ENCODE results near the gene DGLUCY. TPM values are rescaled to one million over a fixed set of nuclear protein-coding genes. Genes with fewer than 3 reads are reported as not detected.

The DGLUCY gene
- total RNA-seq, 1 experiment from 2014 or later, result 54.8 TPM

DNA sequence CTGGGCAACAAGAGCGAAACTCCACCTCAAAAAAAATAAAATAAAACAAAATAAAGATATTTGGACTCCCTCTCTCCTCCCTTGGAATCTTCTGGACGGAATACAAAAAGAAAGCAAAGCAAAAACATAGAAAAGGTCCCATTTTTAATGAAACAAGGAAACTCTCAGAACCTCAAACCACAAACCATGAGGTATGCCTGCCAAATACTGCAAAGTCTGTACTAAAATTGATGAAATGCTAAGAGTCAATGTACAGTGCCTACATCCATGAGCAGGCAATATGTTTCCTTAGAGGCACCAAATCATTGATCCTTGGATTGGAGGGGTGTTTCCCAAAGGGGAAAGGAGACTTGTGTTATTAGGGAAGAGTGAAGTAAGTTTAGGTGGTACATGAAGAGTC lies 45.2 kb upstream of the DGLUCY start:
- intact Hi-C loops (cut with micrococcal nuclease; ENCODE audit: unreplicated experiment), result no loop called here
- Histone ChIP-seq H3K9me3 (0 out of 2 replicates have a peak, but pooled peaks cover 5% of the 10 kb centered on the region), H3K27me3 (replicated peaks; ENCODE audit: control insufficient read depth, insufficient read depth, low read length) (no peaks in the 10 kb centered on the region), H3K4me1 (no peaks in the 10 kb centered on the region), H3K36me3 (ENCODE audit: control insufficient read depth, insufficient read depth, low read length) (no peaks in the 10 kb centered on the region), H3K4me3 (ENCODE audit: low read depth, low read length) (no peak overlapping the region)
- Mint-ChIP-seq H3K27me3 (ENCODE audit: insufficient read depth, unreplicated experiment) (no peaks in the 10 kb centered on the region), H3K9me3 (ENCODE audit: unreplicated experiment) (no peaks in the 10 kb centered on the region), H3K36me3 (ENCODE audit: insufficient read depth, unreplicated experiment) (no peaks in the 10 kb centered on the region), H3K4me1 (ENCODE audit: low read depth, unreplicated experiment) (no peaks in the 10 kb centered on the region), H3K4me3 (ENCODE audit: unreplicated experiment) (no peak overlapping the region), H3K27ac (ENCODE audit: unreplicated experiment) (no peak overlapping the region)
- CTCF ChIA-PET, result no interaction called here
- no peak for TF ChIP-seq CTCF (IDR thresholded peaks at IDR 0.05; ENCODE audit: insufficient read depth in 1 of 2, low read depth in 1 of 2, low read length in 1 of 2, severe bottlenecking in 1 of 2, unreplicated experiment in 1 of 2)
- BruUV-seq (replicated peaks), result no TSS peak
- no peak for DNase-seq
- POLR2A ChIA-PET, result no interaction called here

DNA sequence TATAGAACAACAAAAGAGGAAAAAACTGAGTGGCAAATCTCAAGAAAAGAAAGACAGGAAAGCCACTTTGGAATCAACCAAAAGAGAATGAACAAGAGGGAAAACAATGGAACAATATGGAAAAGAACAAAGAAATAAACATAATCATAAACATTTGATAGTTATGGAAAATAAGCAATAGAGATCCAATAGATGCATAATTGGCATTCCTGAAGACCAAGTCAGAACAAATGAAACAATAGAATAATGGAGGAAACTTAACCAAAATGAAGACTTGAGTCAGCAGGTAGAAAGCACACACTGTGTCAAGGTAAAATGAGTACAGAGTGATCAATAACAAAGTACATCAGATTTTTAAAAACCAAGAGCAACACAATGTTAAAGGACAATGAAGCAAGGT lies 43.3 kb upstream of the DGLUCY start:
- Mint-ChIP-seq H3K4me3 (ENCODE audit: unreplicated experiment) (no peak overlapping the region), H3K9me3 (ENCODE audit: unreplicated experiment) (no peaks in the 10 kb centered on the region), H3K27ac (ENCODE audit: unreplicated experiment) (no peak overlapping the region), H3K4me1 (ENCODE audit: low read depth, unreplicated experiment) (no peaks in the 10 kb centered on the region), H3K27me3 (ENCODE audit: insufficient read depth, unreplicated experiment) (no peaks in the 10 kb centered on the region), H3K36me3 (ENCODE audit: insufficient read depth, unreplicated experiment) (no peaks in the 10 kb centered on the region)
- Histone ChIP-seq H3K4me1 (no peaks in the 10 kb centered on the region), H3K9me3 (0 out of 2 replicates have a peak, but pooled peaks cover 5% of the 10 kb centered on the region), H3K27me3 (replicated peaks; ENCODE audit: control insufficient read depth, insufficient read depth, low read length) (no peaks in the 10 kb centered on the region), H3K4me3 (ENCODE audit: low read depth, low read length) (no peak overlapping the region), H3K36me3 (ENCODE audit: control insufficient read depth, insufficient read depth, low read length) (no peaks in the 10 kb centered on the region)
- no peak for DNase-seq
- BruUV-seq (replicated peaks), result no TSS peak
- no peak for TF ChIP-seq CTCF (IDR thresholded peaks at IDR 0.05; ENCODE audit: insufficient read depth in 1 of 2, low read depth in 1 of 2, low read length in 1 of 2, severe bottlenecking in 1 of 2, unreplicated experiment in 1 of 2)
- ChIA-PET CTCF (no interaction called here), POLR2A (no interaction called here)
- intact Hi-C loops (cut with micrococcal nuclease; ENCODE audit: unreplicated experiment), result no loop called here

DNA sequence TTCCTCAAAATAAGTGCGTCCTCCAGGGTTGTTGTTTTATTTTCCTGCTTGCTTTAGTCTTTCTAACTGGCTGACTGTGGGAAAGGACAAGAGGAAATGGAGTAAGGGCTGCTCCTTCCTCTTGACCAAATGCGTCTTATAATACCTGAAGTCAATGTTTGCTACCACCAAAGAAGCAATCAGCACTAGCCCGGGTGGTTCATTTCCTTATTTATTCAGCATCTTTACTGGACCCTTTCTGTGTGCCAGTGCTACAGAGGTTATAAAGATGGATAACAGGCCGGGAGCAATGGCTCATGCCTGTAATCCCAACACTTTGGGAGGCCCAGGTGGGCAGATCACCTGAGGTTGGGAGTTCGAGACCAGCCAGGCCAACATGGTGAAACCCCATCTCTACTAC lies 38.3 kb upstream of the DGLUCY start:
- Mint-ChIP-seq H3K4me3 (ENCODE audit: unreplicated experiment) (no peak overlapping the region), H3K27me3 (ENCODE audit: insufficient read depth, unreplicated experiment) (no peaks in the 10 kb centered on the region), H3K27ac (ENCODE audit: unreplicated experiment) (no peak overlapping the region), H3K4me1 (ENCODE audit: low read depth, unreplicated experiment) (no peaks in the 10 kb centered on the region), H3K36me3 (ENCODE audit: insufficient read depth, unreplicated experiment) (no peaks in the 10 kb centered on the region), H3K9me3 (ENCODE audit: unreplicated experiment) (no peaks in the 10 kb centered on the region)
- Histone ChIP-seq H3K27me3 (replicated peaks; ENCODE audit: control insufficient read depth, insufficient read depth, low read length) (no peaks in the 10 kb centered on the region), H3K4me1 (no peaks in the 10 kb centered on the region), H3K9me3 (0 out of 2 replicates have a peak, but pooled peaks cover 2% of the 10 kb centered on the region), H3K36me3 (ENCODE audit: control insufficient read depth, insufficient read depth, low read length) (no peaks in the 10 kb centered on the region), H3K4me3 (ENCODE audit: low read depth, low read length) (no peak overlapping the region)
- ChIA-PET CTCF (interaction anchor here (0.6 kb wide), 1 partner anchor 97 kb away, joined by 5 read pairs; no protein-coding TSS in a partner anchor), POLR2A (no interaction called here)
- no TSS peak for BruUV-seq (replicated peaks)
- intact Hi-C loops (cut with micrococcal nuclease; ENCODE audit: unreplicated experiment), result no loop called here
- DNase-seq, result no peak
- no peak for TF ChIP-seq CTCF (IDR thresholded peaks at IDR 0.05; ENCODE audit: insufficient read depth in 1 of 2, low read depth in 1 of 2, low read length in 1 of 2, severe bottlenecking in 1 of 2, unreplicated experiment in 1 of 2)

All from Caco-2 (cell line).